NB4 (cell line): ENCODE data around the gene GNG7.

Source experiments
- CTCF ChIP-seq: IDR thresholded peaks from one replicate; pipeline ENCODE4 v1.5.1; 2012; ENCODE audit warnings: low read depth, low read length
- MYC ChIP-seq: IDR thresholded peaks from 2 replicates; pipeline ENCODE4 v1.6.1; 2011; ENCODE audit warnings: low read depth, low read length
- POLR2A ChIP-seq: IDR thresholded peaks from 2 replicates; pipeline ENCODE4 v1.6.1; 2011; ENCODE audit warnings: mild to moderate bottlenecking; ENCODE audit not compliant: insufficient read length; ENCODE audit errors: extremely low read depth

- TF ChIP-seq POLR2A: no peak
- no peak for TF ChIP-seq CTCF
- TF ChIP-seq MYC: no peak
Measured at GRCh38 chr19:2734589-2735288, 32.2 kb upstream of the GNG7 start.
